Measurements from ENCODE around the gene OR8B8. TPM values are rescaled to one million over a fixed set of nuclear protein-coding genes. Genes with fewer than 3 reads are reported as not detected.

Gene OR8B8
- total RNA-seq, 4 donors from 2014 or later: not detected

DNA sequence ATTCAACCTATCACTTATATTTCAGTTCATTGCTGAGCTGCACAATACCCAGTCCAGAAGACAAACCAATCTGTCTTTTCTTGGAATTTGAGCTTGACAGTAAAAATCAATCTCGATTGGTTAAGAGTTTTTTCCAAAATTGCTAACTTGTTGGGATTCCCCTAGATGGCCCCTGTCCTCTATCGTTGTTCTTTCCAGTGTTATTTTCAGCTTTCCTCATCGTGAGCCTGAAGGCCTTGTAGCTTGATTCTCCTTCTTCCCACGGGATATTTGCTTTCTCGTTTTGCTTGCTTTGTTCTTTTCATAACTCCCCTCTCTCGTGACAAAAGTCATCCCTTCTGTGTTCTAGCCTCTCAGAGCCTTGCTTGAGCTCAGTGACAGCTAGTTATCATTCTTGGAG, 3.1 kb downstream of the OR8B8 start:
- no peaks in the 10 kb centered on the region for H3K4me1 ChIP-seq
- no peaks in the 10 kb centered on the region for H3K36me3 ChIP-seq
- H3K4me3 ChIP-seq: no peak overlapping the region
- no peaks in the 10 kb centered on the region for H3K27me3 ChIP-seq
- intact Hi-C loops (cut with DNase I): no loop called here
- TF ChIP-seq, protein P1, sequence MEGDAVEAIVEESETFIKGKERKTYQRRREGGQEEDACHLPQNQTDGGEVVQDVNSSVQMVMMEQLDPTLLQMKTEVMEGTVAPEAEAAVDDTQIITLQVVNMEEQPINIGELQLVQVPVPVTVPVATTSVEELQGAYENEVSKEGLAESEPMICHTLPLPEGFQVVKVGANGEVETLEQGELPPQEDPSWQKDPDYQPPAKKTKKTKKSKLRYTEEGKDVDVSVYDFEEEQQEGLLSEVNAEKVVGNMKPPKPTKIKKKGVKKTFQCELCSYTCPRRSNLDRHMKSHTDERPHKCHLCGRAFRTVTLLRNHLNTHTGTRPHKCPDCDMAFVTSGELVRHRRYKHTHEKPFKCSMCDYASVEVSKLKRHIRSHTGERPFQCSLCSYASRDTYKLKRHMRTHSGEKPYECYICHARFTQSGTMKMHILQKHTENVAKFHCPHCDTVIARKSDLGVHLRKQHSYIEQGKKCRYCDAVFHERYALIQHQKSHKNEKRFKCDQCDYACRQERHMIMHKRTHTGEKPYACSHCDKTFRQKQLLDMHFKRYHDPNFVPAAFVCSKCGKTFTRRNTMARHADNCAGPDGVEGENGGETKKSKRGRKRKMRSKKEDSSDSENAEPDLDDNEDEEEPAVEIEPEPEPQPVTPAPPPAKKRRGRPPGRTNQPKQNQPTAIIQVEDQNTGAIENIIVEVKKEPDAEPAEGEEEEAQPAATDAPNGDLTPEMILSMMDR (IDR thresholded peaks at IDR 0.05): no peak
- TF ChIP-seq POLR2A (IDR thresholded peaks at IDR 0.05): no peak
- 42 to 44% methylated on average over 6 of the region's 6 CpGs for WGBS, 2 donors
- no peak for DNase-seq
- H3K9me3 ChIP-seq: no peaks in the 10 kb centered on the region
- no peak overlapping the region for H3K27ac ChIP-seq

DNA sequence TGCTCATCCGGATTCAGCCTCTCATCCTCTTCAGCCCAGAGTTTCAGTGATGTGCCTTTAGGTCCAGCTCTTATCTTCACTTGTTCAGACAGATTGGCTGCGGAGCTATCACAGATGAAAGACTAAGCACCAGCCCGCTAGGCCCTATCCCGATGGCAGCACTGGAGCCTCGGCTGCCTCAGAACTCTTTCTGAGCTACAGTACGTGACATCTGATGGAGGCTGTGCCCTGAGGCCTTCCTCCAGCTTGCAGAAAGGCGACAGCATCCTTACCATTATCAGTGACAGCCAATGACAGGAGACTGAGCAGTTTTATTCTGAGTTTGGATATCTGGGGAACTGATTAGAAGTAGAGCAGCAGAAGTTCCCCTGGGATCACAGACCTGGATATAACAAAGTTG, 4.0 kb downstream of the OR8B8 start:
- no peaks in the 10 kb centered on the region for H3K4me1 ChIP-seq
- no peaks in the 10 kb centered on the region for H3K27me3 ChIP-seq
- DNase-seq: no peak
- no peaks in the 10 kb centered on the region for H3K36me3 ChIP-seq
- H3K4me3 ChIP-seq: no peak overlapping the region
- intact Hi-C loops (cut with DNase I): no loop called here
- no peaks in the 10 kb centered on the region for H3K9me3 ChIP-seq
- TF ChIP-seq, protein P1 (IDR thresholded peaks at IDR 0.05): no peak
- no peak for TF ChIP-seq POLR2A (IDR thresholded peaks at IDR 0.05)
- WGBS, 2 donors: 71 to 72% methylated on average over 1 to 5 of the region's 7 CpGs
- no peak overlapping the region for H3K27ac ChIP-seq

DNA sequence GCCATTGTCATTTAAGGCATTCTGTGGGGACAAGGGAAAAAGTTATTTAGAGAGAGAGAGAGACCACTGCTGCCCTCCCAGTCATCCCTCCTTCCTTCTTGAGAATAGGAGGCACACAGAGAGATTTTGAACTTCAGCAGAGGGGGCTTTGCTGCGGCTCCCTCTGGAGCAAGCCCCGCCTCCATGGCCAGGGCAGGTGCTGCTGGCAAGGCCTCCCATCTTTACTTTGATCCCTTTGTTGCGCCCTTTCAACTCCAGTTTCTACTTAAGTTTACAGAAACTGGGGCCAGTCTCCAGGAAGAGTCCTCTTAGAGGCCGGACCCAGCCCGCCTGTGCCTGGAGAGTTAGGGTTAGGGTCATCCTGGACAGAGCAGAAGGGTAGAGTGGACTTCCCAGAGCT, 4.4 kb downstream of the OR8B8 start:
- Histone ChIP-seq H3K36me3 (no peaks in the 10 kb centered on the region), H3K4me1 (no peaks in the 10 kb centered on the region), H3K9me3 (no peaks in the 10 kb centered on the region), H3K27me3 (no peaks in the 10 kb centered on the region), H3K27ac (no peak overlapping the region), H3K4me3 (no peak overlapping the region)
- 67 to 92% methylated on average over 2 to 5 of the region's 5 CpGs for WGBS, 2 donors
- no peak for DNase-seq
- no peak for TF ChIP-seq POLR2A (IDR thresholded peaks at IDR 0.05)
- TF ChIP-seq, protein P1 (IDR thresholded peaks at IDR 0.05): no peak
- intact Hi-C loops (cut with DNase I): no loop called here

DNA sequence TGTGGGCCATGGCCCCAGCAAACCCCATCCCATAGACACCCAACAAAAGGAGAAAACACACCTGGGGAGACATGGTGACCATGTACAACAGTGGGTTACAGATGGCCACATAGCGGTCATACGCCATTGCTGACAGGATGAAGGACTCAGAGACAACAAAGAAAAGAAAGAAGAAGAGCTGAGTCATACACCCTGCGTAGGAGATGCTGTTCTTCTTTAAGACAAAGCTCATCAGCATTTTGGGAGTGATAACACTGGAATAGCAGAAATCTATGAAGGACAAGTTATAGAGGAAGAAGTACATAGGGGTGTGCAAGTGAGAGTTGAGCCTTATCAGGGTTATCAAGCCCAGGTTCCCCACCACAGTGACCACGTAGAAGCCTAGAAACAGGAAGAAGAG, 4.9 kb downstream of the OR8B8 start:
- intact Hi-C loops (cut with DNase I): no loop called here
- no peak overlapping the region for H3K4me3 ChIP-seq
- no peak for TF ChIP-seq POLR2A (IDR thresholded peaks at IDR 0.05)
- no peaks in the 10 kb centered on the region for H3K9me3 ChIP-seq
- no peaks in the 10 kb centered on the region for H3K36me3 ChIP-seq
- H3K27me3 ChIP-seq: no peaks in the 10 kb centered on the region
- 51 to 69% methylated on average over 4 of the region's 4 CpGs for whole genome bisulfite sequencing, 2 donors
- H3K27ac ChIP-seq: no peak overlapping the region
- DNase-seq: no peak
- no peaks in the 10 kb centered on the region for H3K4me1 ChIP-seq

DNA sequence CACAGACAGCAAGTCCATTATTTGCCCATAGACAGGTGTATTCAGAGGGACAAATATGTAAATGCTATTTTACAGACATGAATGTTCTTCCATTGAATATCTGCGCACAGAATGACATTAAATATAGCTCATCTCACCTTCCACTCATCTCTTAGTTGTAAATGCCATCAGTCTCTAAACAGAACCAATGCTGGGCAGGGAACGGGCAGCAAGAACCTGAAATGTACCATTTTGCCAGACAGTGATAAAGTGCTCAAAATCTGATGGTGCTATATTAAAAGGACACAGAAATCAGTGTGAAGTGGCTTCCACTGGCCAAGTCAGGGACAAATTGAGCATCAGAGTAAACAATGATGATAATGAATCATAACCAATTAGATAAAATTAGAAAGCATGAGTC, 10.8 kb downstream of the OR8B8 start:
- no peaks in the 10 kb centered on the region for H3K4me1 ChIP-seq
- no peak overlapping the region for H3K4me3 ChIP-seq
- DNase-seq: no peak
- no peak overlapping the region for H3K27ac ChIP-seq
- WGBS, 2 donors: 77 to 94% methylated on average over 2 of the region's 2 CpGs
- intact Hi-C loops (cut with DNase I): no loop called here
- H3K36me3 ChIP-seq: no peaks in the 10 kb centered on the region
- TF ChIP-seq POLR2A (IDR thresholded peaks at IDR 0.05): no peak
- TF ChIP-seq, protein P1 (IDR thresholded peaks at IDR 0.05): no peak
- H3K9me3 ChIP-seq: no peaks in the 10 kb centered on the region
- H3K27me3 ChIP-seq: no peaks in the 10 kb centered on the region

DNA sequence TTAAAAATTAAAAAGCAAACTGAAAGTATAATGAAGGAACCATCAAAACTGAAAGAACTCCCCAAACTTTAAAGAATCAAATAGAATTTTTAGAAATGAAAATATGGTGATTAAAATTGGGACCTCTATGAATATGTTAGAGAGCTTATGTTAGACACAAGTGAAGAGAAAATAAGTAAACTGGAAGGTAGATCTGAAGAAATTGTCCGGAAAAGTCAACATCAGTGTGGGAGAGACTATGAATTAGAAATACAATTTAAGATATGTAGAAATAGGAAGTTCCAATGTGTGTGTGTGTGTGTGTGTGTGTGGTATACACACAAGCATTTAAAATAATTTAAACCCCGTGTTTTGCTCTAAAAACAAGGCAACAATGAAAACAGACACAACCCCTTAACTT, 15.9 kb downstream of the OR8B8 start:
- Histone ChIP-seq H3K4me3 (no peak overlapping the region), H3K27me3 (no peaks in the 10 kb centered on the region), H3K27ac (no peak overlapping the region), H3K9me3 (no peaks in the 10 kb centered on the region), H3K4me1 (no peaks in the 10 kb centered on the region), H3K36me3 (no peaks in the 10 kb centered on the region)
- DNase-seq: no peak
- TF ChIP-seq POLR2A (IDR thresholded peaks at IDR 0.05): no peak
- TF ChIP-seq, protein P1 (IDR thresholded peaks at IDR 0.05): no peak
- WGBS, 2 donors: 59 to 67% methylated on average over 2 of the region's 2 CpGs
- intact Hi-C loops (cut with DNase I): loop anchor here (10.0 kb wide), 1 partner anchor 155 kb away; no protein-coding TSS in a partner anchor

All from esophagus squamous epithelium (tissue), 5 donors.